Occipital lobe (tissue), 2 donors: ENCODE measurements around the gene GLIPR1. TPM values are rescaled to one million over a fixed set of nuclear protein-coding genes. Genes with fewer than 3 reads are reported as not detected.
"Not testable (repeated sequence)": the region's sequence is repeated elsewhere in the genome, so short reads cannot be mapped to it uniquely, and the experiment has no call there.

Experiments
- DNase-seq: peaks from one replicate; lab custom pipeline; 2025; lab: John Stamatoyannopoulos, UW
- total RNA-seq: library from RNA; depleted of rRNA; stranded (reverse); fragments of >200 nt; gene quantifications from one replicate; pipeline ENCODE4 v1.2.3, GENCODE V29; 2014

Gene GLIPR1
- 2.8 TPM for total RNA-seq

GRCh38 chr12:75480469-75480949 lies at the start of gene GLIPR1:
TSS of gene GLIPR1 (plus strand) at chr12:75480755. CDS start at chr12:75480881, 126 bp downstream.
- peak; percentile 38 for DNase-seq

- DNase-seq: no peak
These were observed 47.6 kb upstream of the GLIPR1 start for GRCh38 chr12:75432924-75433323.

- no peak for DNase-seq
These were observed 43.0 kb upstream of the GLIPR1 start for GRCh38 chr12:75437564-75437963.

- DNase-seq: no peak
These were observed 42.3 kb upstream of the GLIPR1 start for GRCh38 chr12:75438059-75438754.

- DNase-seq: no peak
These were observed 41.5 kb upstream of the GLIPR1 start for GRCh38 chr12:75439048-75439447.

- DNase-seq: no peak
These were observed 40.6 kb upstream of the GLIPR1 start for GRCh38 chr12:75439930-75440329.

GRCh38 chr12:75441687-75442449 lies 38.7 kb upstream of the GLIPR1 start:
- DNase-seq: not testable (repeated sequence)

GRCh38 chr12:75442454-75442853 lies 38.1 kb upstream of the GLIPR1 start:
- not testable (repeated sequence) for DNase-seq

- no peak for DNase-seq
These were observed 36.8 kb upstream of the GLIPR1 start for GRCh38 chr12:75443709-75444108.

GRCh38 chr12:75444429-75445136 lies 36.0 kb upstream of the GLIPR1 start:
- DNase-seq: no peak

GRCh38 chr12:75445137-75445507 lies 35.4 kb upstream of the GLIPR1 start:
- DNase-seq: not testable (repeated sequence)

- DNase-seq: no peak
These were observed 33.7 kb upstream of the GLIPR1 start for GRCh38 chr12:75446857-75447256.

GRCh38 chr12:75447691-75448393 lies 32.7 kb upstream of the GLIPR1 start:
- no peak for DNase-seq

- DNase-seq: no peak
These were observed 27.8 kb upstream of the GLIPR1 start for GRCh38 chr12:75452675-75453330.

- DNase-seq: no peak
These were observed 24.7 kb upstream of the GLIPR1 start for GRCh38 chr12:75455839-75456238.

GRCh38 chr12:75457191-75457590 lies 23.4 kb upstream of the GLIPR1 start:
- DNase-seq: no peak

- not testable (repeated sequence) for DNase-seq
These were observed 22.7 kb upstream of the GLIPR1 start for GRCh38 chr12:75457866-75458265.

GRCh38 chr12:75459755-75460154 lies 20.8 kb upstream of the GLIPR1 start:
- no peak for DNase-seq

GRCh38 chr12:75460204-75460603 lies 20.4 kb upstream of the GLIPR1 start:
- DNase-seq: no peak

- DNase-seq: no peak
These were observed 8.4 kb upstream of the GLIPR1 start for GRCh38 chr12:75471902-75472890.
